Brain microvascular endothelial cell (primary cell): Measurements from ENCODE around the gene PCNP.

Experiments used
- DNase-seq: peaks from one replicate; pipeline ENCODE4 v3.0.0-alpha.2; 2020
- H3K27ac ChIP-seq: fragments of 250-450 bp; sonication (Bioruptor Pico); 2 replicates; pipeline ENCODE4 v1.5.1; 2020; ENCODE audit warnings: mild to moderate bottlenecking, moderate library complexity
- H3K27me3 ChIP-seq: fragments of 250-450 bp; sonication (Bioruptor Pico); replicated peaks from 2 replicates; pipeline ENCODE4 v1.5.1; 2020; ENCODE audit warnings: mild to moderate bottlenecking
- H3K36me3 ChIP-seq: fragments of 250-450 bp; sonication (Bioruptor Pico); replicated peaks from 2 replicates; pipeline ENCODE4 v1.5.1; 2020; ENCODE audit warnings: mild to moderate bottlenecking
- H3K4me3 ChIP-seq: 2 replicates; pipeline ENCODE4 v1.5.1; 2011; ENCODE audit warnings: low read depth, mild to moderate bottlenecking, control low read depth, low read length, moderate library complexity
- in situ Hi-C: cut with HindIII; loops from 2 replicates; pipeline ENCODE4 v1.10.0; 2017; ENCODE audit warnings: low sequenced_read_pairs, low pct_ligation_motif_present
- TF ChIP-seq, protein P1 (sequence below): IDR thresholded peaks from 2 replicates; pipeline ENCODE4 v1.5.1; 2011; ENCODE audit warnings: low read depth, mild to moderate bottlenecking, moderate library complexity, low read length, control low read depth, inconsistent platforms; ENCODE audit errors: missing control alignments

PCNP gene

DNA sequence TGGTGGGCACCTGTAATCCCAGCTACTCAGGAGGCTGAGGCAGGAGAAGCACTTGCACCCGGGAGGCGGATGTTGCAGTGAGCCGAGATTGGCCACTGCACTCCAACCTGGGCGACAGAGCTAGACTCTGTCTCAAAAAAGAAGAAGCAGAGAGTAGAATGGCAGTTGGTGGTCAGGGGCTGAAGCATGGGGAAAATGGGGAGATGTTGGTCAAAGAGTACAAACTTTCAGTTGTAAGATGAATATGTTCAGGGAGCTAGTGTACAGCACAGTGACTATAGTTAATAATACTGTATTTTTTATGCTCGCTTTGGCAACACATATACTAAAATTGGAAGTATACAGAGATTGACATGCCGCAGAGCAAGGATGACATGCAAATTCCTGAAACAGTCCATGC lies 41.5 kb downstream of the PCNP start:
- Histone ChIP-seq H3K27ac (no peak overlapping the region), H3K4me3 (no peak overlapping the region), H3K27me3 (no peaks in the 10 kb centered on the region), H3K36me3 (no peaks in the 10 kb centered on the region)
- no peak for DNase-seq
- in situ Hi-C loops = no loop called here
- TF ChIP-seq, protein P1, sequence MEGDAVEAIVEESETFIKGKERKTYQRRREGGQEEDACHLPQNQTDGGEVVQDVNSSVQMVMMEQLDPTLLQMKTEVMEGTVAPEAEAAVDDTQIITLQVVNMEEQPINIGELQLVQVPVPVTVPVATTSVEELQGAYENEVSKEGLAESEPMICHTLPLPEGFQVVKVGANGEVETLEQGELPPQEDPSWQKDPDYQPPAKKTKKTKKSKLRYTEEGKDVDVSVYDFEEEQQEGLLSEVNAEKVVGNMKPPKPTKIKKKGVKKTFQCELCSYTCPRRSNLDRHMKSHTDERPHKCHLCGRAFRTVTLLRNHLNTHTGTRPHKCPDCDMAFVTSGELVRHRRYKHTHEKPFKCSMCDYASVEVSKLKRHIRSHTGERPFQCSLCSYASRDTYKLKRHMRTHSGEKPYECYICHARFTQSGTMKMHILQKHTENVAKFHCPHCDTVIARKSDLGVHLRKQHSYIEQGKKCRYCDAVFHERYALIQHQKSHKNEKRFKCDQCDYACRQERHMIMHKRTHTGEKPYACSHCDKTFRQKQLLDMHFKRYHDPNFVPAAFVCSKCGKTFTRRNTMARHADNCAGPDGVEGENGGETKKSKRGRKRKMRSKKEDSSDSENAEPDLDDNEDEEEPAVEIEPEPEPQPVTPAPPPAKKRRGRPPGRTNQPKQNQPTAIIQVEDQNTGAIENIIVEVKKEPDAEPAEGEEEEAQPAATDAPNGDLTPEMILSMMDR = no peak

DNA sequence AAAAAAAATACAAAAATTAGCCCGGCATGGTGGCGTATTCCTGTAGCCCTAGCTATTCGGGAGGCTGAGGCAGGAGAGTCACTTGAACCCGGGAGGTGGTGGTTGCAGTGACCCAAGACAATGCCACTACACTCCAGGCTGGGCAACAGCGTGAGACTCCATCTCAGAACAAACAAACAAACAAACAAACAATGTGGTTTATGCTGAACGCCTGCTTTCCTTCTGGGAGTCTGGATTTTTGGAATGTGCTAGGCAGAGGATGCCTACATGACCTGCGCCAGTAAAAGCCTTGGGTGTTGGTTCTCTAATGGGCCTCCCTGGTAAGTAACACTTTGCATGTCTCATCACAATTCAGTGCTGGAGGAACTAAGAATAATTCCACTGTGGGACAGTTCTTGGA lies 43.5 kb downstream of the PCNP start:
- Histone ChIP-seq H3K4me3 (no peak overlapping the region), H3K36me3 (no peaks in the 10 kb centered on the region), H3K27ac (no peak overlapping the region), H3K27me3 (no peaks in the 10 kb centered on the region)
- DNase-seq = no peak
- TF ChIP-seq, protein P1 = no peak
- in situ Hi-C loops = no loop called here

GRCh38 chr3:101618726-101619125 lies 44.7 kb downstream of the PCNP start:
- H3K36me3 ChIP-seq = no peaks in the 10 kb centered on the region
- no peak overlapping the region for H3K4me3 ChIP-seq
- no peak overlapping the region for H3K27ac ChIP-seq
- no peaks in the 10 kb centered on the region for H3K27me3 ChIP-seq
- DNase-seq = no peak
- TF ChIP-seq, protein P1 = no peak
- in situ Hi-C loops = no loop called here

GRCh38 chr3:101619734-101620133 lies 45.8 kb downstream of the PCNP start:
- Histone ChIP-seq H3K36me3 (no peaks in the 10 kb centered on the region), H3K27ac (no peak overlapping the region), H3K27me3 (no peaks in the 10 kb centered on the region), H3K4me3 (no peak overlapping the region)
- TF ChIP-seq, protein P1 = no peak
- DNase-seq = no peak
- in situ Hi-C loops = no loop called here

GRCh38 chr3:101623656-101624055 lies 49.7 kb downstream of the PCNP start:
- in situ Hi-C loops = no loop called here
- no peak overlapping the region for H3K27ac ChIP-seq
- DNase-seq = no peak

GRCh38 chr3:101624857-101625256 lies 50.9 kb downstream of the PCNP start:
- TF ChIP-seq, protein P1 = no peak
- H3K27me3 ChIP-seq = no peaks in the 10 kb centered on the region
- no peak overlapping the region for H3K4me3 ChIP-seq
- H3K27ac ChIP-seq = no peak overlapping the region
- H3K36me3 ChIP-seq = no peaks in the 10 kb centered on the region
- in situ Hi-C loops = no loop called here
- no peak for DNase-seq

More at GRCh38 chr3:101623656-101624055, 49.7 kb downstream of the PCNP start:
- H3K4me3 ChIP-seq = no peak overlapping the region
- H3K27me3 ChIP-seq = no peaks in the 10 kb centered on the region
- TF ChIP-seq, protein P1 = no peak
- H3K36me3 ChIP-seq = no peaks in the 10 kb centered on the region
